HL-60/S4 treated with phorbol 12-myristate 13-acetate at 8.2 ng/mL for 4 days and 3 days (cell line): ENCODE measurements around the gene RAD51B.

Source experiments
- in situ Hi-C: fragments of 300-500 bp; cut with MboI; formaldehyde crosslinking; loops from 2 replicates; pipeline ENCODE4 v1.15.0; 2022; ENCODE audit warnings: low sequenced_read_pairs

RAD51B gene

DNA sequence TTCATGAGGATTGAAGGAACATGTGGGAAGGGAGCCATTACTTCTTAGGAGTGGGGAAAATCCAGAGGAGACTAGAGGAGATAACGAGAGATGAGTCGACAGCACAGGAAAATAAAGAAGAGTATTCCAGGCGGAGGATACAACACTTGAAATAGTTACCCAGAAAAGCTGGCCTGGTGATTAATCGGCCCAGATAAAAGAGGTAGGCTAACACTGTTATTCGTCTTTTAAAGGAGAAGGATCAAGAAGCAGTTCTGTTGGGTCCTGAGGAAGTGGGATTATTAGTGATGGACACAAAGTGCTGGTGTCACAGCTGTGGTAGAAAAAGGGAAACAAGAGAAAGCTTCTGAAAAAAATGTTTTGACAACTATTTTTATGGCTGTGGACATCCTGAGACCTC, 548.0 kb downstream of the RAD51B start:
- in situ Hi-C loops = no loop called here

DNA sequence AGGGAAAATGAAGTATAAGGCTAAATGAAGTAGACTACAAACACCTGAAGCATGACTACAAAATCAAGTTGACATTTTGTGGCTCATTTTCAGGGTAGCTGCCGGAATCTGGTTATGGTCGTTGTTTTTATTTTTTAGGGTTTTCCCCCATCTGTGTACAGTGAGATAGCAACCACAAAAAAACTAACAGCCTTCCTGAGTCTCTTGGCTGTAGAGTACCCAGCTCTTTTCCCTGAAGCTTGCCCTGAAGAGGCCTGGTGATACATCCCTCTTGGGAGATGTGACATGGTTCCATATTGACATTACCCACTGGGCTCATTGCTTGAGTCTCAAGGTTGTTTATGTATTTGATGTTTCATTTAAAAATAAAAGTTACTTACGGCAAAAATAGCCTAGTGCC, 549.3 kb downstream of the RAD51B start:
- in situ Hi-C loops = no loop called here

DNA sequence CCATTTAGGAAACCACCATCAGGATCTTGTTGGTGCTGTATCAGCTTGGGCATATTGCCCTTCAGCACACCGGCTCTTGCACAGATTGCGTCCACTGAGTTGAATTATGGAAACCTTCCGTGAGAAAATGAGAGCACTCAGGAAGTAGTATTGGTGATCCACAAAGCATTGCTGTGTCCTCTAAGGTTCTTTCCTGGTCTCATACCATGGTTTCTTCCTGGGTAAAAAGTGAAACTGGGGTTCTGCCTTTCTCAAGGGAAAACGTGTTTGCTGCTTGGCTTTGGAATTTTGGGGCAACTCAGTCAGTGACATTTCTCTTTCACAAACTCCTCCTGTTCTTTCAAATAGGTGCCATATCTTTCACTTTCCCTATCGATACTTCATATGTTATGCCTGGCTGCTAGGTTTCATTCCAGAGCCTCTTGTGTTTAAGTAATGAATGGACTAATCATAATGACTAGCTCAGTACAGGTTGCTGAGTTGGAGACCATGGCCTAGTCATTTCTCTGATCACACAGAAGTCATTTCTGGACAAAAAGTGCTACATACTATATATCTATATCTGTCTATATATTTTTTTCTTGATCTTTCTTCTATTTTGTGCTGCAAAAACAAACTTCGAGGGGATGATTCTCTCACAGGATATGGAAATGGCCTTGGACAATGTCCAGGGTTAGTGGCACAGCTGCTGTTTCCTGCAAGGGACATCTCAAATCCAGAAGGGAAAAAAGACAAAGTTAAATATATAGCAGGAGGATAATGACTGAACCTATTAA, 549.9 kb downstream of the RAD51B start:
- in situ Hi-C loops = no loop called here

DNA sequence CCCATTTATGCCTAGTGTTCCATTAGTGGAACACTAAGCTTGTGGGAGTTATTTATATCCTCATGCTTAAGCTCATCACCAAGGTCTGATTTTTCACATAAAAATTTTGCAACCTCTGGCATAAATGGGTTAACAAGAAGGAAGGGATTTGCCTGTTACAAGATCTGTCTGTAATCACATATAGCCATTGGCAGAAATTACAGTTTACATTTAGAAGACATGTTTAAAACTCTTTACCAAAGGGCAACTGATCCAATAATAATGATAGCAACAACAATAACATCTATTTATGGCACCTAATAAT, 550.4 kb downstream of the RAD51B start:
- in situ Hi-C loops = no loop called here

DNA sequence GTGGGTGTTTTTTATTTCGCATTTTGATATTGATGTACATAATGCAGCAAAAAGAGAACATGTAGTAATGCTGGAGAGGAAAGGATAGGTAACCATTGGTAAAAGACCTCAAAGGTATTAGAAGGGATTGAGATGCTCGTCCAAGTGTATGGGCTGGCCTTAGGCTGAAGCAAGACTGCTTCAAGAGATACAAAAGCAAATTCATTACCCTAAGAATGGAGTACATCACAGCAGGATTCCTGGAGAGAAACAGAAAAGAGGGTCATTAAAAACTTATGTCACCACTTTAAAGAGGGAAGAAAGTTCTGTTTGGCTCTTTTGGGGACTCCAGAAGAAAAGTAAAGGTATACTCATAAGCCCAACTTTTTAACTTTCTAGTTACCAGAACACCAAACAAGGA, 552.8 kb downstream of the RAD51B start:
- in situ Hi-C loops = no loop called here

DNA sequence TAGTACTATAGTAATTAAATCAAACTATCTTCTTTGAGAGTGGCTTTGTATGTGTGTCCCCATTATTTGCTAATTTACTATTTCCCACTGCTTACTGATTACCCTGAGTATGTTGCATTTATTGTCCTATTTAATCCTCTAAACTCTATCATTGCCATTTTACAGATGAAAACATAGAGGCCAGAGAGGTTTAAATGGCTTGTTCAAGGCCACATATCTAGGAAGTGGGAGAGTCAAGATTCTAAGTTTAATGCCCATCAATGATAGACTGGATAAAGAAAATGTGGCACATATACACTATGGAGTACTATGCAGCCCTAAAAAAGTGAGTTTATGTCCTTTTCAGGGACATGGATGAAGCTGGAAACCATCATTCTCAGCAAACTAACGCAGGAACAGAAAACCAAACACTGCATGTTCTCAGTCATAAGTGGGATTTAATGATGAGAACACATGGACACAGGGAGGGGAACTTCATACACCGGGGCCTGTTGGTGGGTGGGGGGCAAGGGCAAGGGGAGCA, 553.6 kb downstream of the RAD51B start:
- in situ Hi-C loops = no loop called here

DNA sequence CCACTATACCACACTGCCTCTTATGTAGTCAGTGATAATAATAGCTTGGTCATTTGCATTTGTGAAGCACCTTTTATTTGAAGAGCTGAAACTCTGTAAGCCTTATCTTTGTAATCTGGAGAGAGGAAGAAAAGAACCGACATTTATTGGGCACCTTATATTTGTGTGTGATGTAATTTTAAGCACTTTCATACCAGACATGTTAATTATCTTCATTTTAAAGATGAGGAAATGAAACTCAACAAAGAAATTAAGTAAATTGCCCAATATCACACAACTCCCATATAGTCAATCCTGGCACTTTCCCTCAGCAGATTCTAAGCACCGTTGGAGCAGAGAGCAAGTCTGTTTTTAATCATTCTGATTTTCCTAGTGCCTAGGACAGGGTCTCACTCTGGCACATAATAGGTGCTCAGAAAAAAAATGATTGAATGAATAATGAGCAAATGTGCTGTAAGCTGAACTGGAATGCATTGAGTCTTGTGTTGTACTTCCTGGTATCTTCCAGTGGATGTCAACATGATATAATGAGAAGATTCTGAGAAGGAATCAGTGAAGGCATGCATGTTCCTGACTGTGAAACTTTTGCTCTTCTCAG, 554.4 kb downstream of the RAD51B start:
- in situ Hi-C loops = no loop called here

DNA sequence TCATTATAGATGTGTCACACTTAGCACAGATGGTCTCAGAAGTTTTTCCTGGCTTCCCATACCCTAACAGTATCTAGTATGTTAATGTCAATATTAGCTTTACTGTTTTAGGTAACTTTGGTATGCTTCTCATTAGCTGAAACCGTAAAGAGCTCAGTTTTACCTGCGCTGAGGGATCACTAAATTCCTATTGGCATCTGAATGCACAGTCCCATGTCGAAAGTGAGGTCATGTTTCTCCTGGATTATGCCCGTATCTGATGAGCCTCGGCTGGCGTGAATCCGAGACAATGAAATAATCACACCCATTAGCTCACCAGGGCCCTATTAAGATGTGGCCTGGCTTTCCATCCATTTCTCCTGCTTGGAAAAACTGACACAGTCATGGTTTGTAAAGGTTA, 555.1 kb downstream of the RAD51B start:
- in situ Hi-C loops = no loop called here

DNA sequence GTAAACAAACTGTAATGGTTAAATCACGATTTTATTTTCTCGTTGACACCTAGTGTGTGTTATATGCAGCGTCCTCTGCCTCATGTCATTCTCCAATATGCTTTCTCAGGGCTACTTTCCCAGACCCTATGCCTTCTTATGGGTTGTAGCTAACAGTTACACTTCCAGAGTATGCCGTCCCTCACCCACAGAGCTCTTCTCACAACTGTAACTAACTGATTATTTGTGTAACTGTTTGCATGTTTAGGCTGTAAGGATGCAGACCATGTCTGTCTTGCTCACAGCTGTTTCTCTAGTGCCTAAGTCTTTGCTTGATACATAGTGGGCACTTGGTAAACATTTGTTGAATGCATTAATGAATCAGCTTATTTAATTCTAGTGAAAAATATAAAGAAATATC, 555.8 kb downstream of the RAD51B start:
- in situ Hi-C loops = no loop called here

DNA sequence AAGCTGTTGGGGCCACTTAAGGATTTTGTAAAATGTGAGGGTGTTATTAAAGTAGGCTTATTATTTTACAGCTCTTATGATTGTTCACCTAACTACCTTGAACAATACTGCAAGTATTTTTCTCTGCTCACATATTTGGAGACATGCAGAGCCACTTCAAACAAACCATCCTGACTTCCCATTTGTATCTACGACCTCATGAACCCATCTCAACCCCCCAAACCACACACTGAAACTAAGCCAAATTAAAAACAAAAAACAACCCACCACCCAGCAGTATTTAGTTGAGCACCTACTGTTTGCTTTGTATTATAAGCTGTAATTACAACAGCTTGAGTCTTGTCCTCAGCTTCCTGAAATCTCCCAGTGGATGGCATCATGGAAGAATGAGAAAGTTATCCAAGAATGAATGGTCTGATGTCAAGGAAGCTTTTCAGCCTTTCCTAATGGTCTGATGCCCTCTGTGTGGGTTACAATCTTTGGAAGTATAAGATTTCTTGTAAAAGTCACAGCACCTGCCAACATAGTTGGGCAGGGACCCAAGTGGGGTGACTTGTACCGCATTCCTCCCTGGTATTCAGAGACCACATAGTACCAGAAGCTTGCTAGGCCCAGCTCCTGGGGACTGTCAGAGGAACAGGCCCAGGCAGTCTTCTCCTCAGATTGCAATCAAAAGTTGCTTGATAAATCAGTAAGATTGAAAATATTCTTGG, 556.6 kb downstream of the RAD51B start:
- in situ Hi-C loops = no loop called here

DNA sequence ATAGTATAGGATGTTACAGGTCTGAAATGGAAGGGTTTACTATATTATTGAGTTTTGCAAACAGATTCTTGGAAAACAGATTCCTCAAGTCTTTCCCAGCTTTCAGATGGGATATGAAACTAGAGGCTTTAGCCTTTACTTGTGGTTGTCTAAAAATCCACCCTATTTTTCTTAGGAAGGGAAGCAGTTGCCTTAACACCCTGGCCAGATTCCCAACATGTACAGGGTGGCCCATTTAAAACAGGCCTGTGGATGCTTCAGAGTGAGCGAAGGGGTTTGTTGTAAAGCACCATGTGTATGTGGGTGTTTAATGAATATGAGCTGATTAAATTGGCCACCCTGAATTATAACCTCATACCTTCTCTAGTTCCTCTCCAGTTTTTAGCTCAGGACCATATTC, 557.4 kb downstream of the RAD51B start:
- in situ Hi-C loops = no loop called here

DNA sequence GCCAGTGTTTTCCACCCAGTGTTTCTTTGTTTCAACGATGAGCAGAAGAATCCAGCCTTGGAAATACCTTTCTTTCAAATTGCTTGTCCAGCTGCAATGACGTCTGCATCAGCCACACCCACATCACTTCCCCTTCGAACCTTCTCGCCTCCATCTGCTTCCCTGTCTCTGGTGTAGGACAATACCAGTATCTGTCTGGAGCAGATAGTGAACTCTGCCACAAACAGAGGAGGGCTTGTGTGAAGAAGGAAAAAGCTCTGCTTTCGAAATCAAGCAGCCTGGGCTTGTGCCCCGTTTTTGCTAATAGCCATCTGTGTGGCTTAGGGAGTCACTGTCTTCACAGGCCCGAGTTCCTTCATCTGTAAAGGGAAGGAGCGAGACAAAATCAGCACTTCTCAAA, 557.9 kb downstream of the RAD51B start:
- in situ Hi-C loops = no loop called here

DNA sequence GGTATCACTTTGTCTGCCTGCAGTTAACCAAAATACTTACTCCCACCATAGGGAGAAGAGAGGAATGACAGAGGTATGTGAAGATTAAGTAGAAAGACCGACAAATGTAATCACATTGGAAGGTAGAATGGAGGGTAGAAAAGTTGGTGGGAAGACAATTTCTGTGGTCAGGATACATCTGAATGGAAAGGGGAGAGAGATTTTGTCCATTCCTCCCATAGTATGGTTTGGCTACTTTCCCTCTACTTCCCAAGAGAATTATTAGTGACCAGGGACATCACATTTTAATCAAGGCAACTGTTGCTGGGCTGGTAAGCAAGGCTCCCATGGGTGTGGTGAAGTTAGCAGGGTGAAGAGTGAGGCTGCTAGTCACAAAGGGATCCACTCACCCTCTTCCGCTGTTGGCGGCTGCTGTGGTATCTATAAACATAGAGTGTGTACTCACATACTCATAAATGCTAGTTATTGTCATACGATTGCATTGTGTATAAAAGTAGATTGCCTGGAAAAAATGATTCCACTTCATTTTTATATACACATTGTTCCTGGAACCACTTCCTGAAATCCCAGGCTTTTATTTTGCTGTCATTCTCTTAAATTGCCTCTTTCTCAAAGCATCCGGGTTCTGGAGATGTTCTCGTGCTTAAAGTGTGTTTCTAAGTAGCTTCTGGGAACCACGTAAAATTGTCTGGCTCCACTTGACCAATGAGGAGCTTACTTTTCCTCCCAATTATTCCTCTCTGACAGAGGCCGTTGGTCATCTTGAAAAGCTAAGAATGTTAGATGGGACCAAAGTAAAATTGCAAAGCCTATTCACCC, 560.1 kb downstream of the RAD51B start:
- in situ Hi-C loops = no loop called here

DNA sequence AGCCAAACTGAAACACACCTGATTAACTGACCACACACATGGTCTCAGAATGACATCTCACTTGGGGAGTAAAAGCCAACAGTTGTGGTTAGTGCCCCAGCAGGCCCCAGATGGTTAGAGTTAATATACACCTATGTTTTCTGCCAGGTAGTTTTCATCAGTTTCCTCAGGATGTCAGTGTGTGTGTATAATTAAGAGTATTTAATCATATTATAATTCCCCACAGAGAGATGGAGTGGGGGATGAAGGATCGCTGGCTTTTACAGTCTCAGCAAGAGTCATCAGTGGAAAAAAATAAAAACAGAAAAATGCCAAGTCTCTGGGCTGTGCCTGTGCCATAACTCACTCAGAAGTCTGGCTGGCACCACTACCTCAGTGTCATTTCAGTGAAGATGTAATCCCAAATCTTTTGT, 560.8 kb downstream of the RAD51B start:
- in situ Hi-C loops = no loop called here

DNA sequence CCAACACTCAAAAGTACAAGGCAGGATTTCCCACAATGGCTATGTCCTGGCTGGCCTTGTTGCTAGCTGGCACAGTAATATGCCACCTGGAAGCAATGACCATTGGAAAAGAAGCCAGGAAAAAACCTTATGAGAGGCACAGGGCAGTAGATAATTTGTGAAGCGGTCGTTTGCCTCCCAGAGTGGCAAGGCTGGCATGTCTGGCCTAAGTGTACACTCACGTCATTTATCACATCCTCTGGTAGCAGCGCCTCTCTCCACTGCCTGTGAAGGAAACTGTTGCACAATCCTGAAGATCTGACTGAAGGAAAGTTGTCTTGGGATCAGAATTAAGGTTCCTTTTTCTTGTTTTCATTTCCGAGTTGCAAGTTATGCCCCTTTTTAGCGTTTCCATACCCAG, 564.8 kb downstream of the RAD51B start:
- in situ Hi-C loops = no loop called here

DNA sequence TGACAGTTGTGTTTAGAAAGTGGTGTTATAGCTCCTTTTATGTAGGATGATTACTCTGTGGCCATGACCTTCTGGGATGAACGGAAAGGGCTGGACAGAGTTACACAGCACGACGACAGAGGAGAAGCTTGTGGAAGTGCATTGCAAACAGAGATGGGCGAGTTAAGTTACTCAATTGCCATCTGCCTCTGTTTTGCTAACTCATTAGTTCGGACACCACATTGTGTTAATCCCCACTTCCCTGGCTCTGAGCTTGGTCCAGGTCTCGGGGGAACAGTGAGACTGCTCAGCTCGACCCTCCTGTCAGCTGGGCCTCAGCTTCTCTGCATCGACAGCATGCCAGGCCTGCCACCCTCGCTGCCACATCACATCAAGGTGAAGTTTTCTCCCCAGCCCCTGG, 565.3 kb downstream of the RAD51B start:
- in situ Hi-C loops = no loop called here

DNA sequence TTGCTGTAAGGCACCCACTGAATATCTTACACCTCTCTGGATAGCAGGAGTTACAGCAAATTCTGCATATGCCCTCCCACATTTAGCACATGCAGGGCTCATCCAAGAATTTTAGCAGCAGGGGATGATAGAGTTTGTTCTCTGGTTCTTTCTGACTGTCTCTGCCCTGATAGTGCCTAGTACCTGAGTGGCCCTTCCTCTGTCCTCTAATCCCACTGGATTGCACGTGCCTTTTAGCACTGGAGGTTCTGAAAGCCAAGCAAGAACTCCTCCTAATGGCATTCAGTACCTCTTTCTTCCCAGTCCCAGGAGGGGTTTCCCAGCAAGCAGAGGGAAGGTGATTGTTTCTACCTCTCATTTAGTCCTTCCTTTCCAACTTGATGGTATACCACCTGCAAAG, 566.9 kb downstream of the RAD51B start:
- in situ Hi-C loops = no loop called here

DNA sequence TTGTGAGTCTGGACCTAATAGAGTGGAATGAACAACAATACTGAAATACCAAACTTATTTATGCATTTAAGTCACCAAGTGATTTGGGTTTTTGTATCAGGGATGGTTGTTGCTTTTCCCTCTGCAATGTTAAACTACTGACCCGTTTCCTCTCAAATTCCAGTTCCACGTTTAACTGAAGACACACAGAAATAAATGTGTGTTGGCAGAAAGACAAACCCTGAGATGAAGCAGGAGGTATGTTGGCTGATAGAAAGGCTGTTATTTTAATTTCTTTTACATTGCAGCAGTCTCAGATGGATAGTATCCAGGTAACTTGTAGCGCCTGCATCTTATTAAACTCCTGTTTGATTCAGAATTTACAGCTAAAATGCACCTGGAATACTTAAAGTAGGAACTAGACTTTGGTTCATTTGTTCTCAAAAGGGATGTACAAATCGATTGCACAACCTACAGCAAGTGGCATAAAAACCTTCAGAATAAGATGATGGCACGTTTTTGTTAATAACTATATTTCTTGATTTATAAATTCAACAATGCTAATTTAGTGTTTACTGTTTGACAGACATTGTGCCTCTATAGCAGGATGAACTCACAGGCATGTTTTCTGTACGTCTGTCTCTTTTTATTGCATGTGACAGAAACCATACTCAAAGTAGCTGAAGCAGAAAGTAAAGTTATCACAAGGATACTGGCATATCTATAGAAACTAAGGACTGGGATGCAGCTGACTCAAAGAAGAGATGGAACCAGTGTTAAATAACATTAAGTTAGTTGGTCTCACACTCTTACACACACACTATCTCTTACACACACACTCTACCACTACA, 567.6 kb downstream of the RAD51B start:
- in situ Hi-C loops = no loop called here

DNA sequence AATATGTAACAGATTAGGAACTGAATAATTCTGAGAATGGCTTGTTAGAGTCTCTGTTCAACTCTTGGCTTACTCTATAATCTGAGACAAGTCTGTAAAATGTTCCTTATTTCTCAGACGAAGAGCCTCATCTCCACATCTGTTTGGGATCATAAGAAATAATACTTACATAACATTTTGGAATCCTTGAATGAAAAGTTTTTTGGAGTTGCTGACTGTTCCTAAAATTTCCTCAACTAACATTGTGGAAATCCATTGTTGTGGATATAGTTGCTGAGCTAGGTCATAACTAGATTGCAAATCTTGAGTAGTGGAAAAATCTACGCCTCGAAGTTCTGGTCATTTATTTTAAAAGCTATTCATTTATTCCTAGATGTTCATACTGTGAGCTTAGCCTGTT, 570.4 kb downstream of the RAD51B start:
- in situ Hi-C loops = no loop called here

DNA sequence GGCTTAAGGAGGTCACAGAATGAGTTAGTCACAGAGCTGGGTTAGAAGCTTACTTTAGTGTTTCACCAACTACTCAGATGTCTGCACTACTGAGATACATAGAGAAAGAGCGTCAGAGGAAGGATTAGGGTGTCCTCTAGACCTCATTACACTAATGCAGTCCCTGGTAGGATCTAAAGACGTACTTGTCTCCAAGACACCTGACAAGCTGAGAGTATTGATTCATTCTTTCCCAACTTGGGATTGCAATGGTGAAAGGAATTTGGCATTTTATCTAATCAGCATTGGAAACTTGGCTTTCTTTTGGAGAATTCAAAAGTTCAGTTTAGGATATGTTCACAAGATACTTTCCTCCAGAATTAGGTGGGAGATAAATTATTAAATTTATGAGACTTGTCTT, 571.2 kb downstream of the RAD51B start:
- in situ Hi-C loops = no loop called here
